Fibroblast of skin of right biceps (primary cell): Measurements from ENCODE around the gene C12orf50.
A peak's percentile ranks its signal among the peaks of the same experiment; 100 is the strongest.
"Not testable (repeated sequence)": the region's sequence is repeated elsewhere in the genome, so short reads cannot be mapped to it uniquely, and the experiment has no call there.

Experiments used
- DNase-seq: peaks from one replicate; pipeline ENCODE4 v3.0.0-alpha.2; 2013

The C12orf50 gene

GRCh38 chr12:88029093-88029665, at the start of gene C12orf50:
TSS of gene C12orf50 (minus strand) at chr12:88029401. CDS start at chr12:88026962, 2,439 bp downstream.
- DNase-seq, result no peak

- DNase-seq, result peak; percentile 28
Observed at GRCh38 chr12:88067301-88067700, 38.1 kb upstream of the C12orf50 start.

- peak; percentile 14 for DNase-seq
Observed at GRCh38 chr12:88063375-88063774, 34.2 kb upstream of the C12orf50 start.

GRCh38 chr12:88062474-88062873, 33.3 kb upstream of the C12orf50 start:
- DNase-seq, result no peak

- DNase-seq, result no peak
Observed at GRCh38 chr12:88058719-88059077, 29.5 kb upstream of the C12orf50 start.

- peak; percentile 38 for DNase-seq
Observed at GRCh38 chr12:88057994-88058718, 29.0 kb upstream of the C12orf50 start.

GRCh38 chr12:88056571-88056970, 27.4 kb upstream of the C12orf50 start:
- DNase-seq, result no peak

GRCh38 chr12:88052686-88053085, 23.5 kb upstream of the C12orf50 start:
- peak; percentile 30 for DNase-seq

GRCh38 chr12:88044035-88044434, 14.8 kb upstream of the C12orf50 start:
- DNase-seq, result no peak

GRCh38 chr12:88037770-88038169, 8.6 kb upstream of the C12orf50 start:
- no peak for DNase-seq

GRCh38 chr12:88036353-88036965, 7.3 kb upstream of the C12orf50 start:
- peak; percentile 66 for DNase-seq

- no peak for DNase-seq
Observed at GRCh38 chr12:88035907-88036289, 6.7 kb upstream of the C12orf50 start.

GRCh38 chr12:88035271-88035906, 6.2 kb upstream of the C12orf50 start:
- peak; percentile 82 for DNase-seq

GRCh38 chr12:88031161-88031560, 2.0 kb upstream of the C12orf50 start:
- not testable (repeated sequence) for DNase-seq

- no peak for DNase-seq
Observed at GRCh38 chr12:88026196-88026595, 3.0 kb downstream of the C12orf50 start.

GRCh38 chr12:88017964-88018363, 11.2 kb downstream of the C12orf50 start:
- no peak for DNase-seq

- DNase-seq, result no peak
Observed at GRCh38 chr12:88015825-88016224, 13.4 kb downstream of the C12orf50 start.

GRCh38 chr12:88011755-88012154, 17.4 kb downstream of the C12orf50 start:
- no peak for DNase-seq

- DNase-seq, result no peak
Observed at GRCh38 chr12:88006351-88006750, 22.9 kb downstream of the C12orf50 start.

- no peak for DNase-seq
Observed at GRCh38 chr12:88001327-88001726, 27.9 kb downstream of the C12orf50 start.

- DNase-seq, result peak; percentile 67
Observed at GRCh38 chr12:87995581-87996178, 33.5 kb downstream of the C12orf50 start.

- DNase-seq, result no peak
Observed at GRCh38 chr12:87991483-87991882, 37.7 kb downstream of the C12orf50 start.

GRCh38 chr12:87988534-87988933, 40.7 kb downstream of the C12orf50 start:
- DNase-seq, result no peak
